ENCODE measurements around the gene HSD17B7.
A peak's percentile ranks its signal among the peaks of the same experiment; 100 is the strongest.

HSD17B7 gene

GRCh38 chr1:162844153-162844552 lies 53.7 kb downstream of the HSD17B7 start:
- TF ChIP-seq ZNF274 (IDR thresholded peaks at IDR 0.05; ENCODE audit: low read depth, low read length) = no peak
- TF ChIP-seq SUZ12 (IDR thresholded peaks at IDR 0.05; ENCODE audit: extremely low read depth, insufficient read depth, insufficient read length) = no peak
- TF ChIP-seq YY1 (IDR thresholded peaks at IDR 0.05; ENCODE audit: insufficient read depth, insufficient read length) = no peak
- no peaks in the 10 kb centered on the region for H3K36me3 ChIP-seq (ENCODE audit: insufficient read depth, insufficient read length, low read length)
- H3K9ac ChIP-seq (ENCODE audit: insufficient read length, low read depth) = no peak overlapping the region

GRCh38 chr1:162846256-162847212 lies 56.0 kb downstream of the HSD17B7 start:
- Histone ChIP-seq H3K4me1 (ENCODE audit: insufficient read depth, insufficient read length) (no peaks in the 10 kb centered on the region), H3K9me3 (ENCODE audit: insufficient read depth, low read length) (no peaks in the 10 kb centered on the region), H3K36me3 (ENCODE audit: insufficient read depth, insufficient read length, low read length) (no peaks in the 10 kb centered on the region), H3K4me3 (ENCODE audit: insufficient read length, low read depth) (no peak overlapping the region), H3K9ac (ENCODE audit: insufficient read length, low read depth) (no peak overlapping the region), H3K27me3 (ENCODE audit: insufficient read depth, insufficient read length) (no peaks in the 10 kb centered on the region)
- TF ChIP-seq YY1 (IDR thresholded peaks at IDR 0.05; ENCODE audit: insufficient read depth, insufficient read length) (no peak), SUZ12 (IDR thresholded peaks at IDR 0.05; ENCODE audit: extremely low read depth, insufficient read depth, insufficient read length) (no peak), ZNF274 (IDR thresholded peaks at IDR 0.05; ENCODE audit: low read depth, low read length) (no peak)
- no peak for DNase-seq (ENCODE audit: low read depth, low spot score)

More at GRCh38 chr1:162844153-162844552, 53.7 kb downstream of the HSD17B7 start:
- no peak for DNase-seq (ENCODE audit: low read depth, low spot score)
- Histone ChIP-seq H3K27me3 (ENCODE audit: insufficient read depth, insufficient read length) (no peaks in the 10 kb centered on the region), H3K4me1 (ENCODE audit: insufficient read depth, insufficient read length) (no peaks in the 10 kb centered on the region), H3K9me3 (ENCODE audit: insufficient read depth, low read length) (peaks cover 3% of the 10 kb centered on the region), H3K4me3 (ENCODE audit: insufficient read length, low read depth) (no peak overlapping the region)

DNA sequence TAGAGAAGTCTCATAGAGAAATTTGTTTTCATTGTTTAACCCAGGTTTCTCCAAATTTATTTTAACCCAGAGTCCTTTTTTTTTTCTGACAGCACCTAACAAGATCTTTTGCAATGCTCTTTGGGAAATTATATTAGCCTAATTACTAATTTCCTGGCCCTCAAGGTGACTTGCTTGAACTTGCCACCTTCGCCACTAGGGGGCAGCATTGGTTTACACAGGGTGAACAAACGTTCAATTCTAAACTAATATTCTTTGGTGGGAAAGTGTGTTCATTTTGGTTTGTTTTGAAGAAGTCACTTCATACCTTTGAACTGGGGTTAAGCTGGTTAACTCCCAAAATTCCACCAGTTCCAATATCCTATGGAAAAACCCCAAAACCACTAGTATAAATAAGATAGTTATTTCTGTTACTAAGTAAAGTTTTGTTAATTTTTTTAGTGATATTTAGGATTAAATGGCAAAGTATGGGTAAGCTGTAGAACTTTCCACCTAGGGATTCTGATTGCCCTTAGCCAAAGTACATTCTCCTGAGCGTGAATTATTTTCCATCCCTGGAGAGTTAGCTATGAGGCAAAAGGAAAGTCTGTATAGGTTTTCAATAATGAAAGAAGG lies 57.4 kb downstream of the HSD17B7 start:
- no peaks in the 10 kb centered on the region for H3K27me3 ChIP-seq (ENCODE audit: insufficient read depth, insufficient read length)
- no peak overlapping the region for H3K9ac ChIP-seq (ENCODE audit: insufficient read length, low read depth)
- H3K36me3 ChIP-seq (ENCODE audit: insufficient read depth, insufficient read length, low read length) = no peaks in the 10 kb centered on the region
- H3K4me3 ChIP-seq (ENCODE audit: insufficient read length, low read depth) = no peak overlapping the region
- DNase-seq (ENCODE audit: low read depth, low spot score) = peak; percentile 79
- TF ChIP-seq SUZ12 (IDR thresholded peaks at IDR 0.05; ENCODE audit: extremely low read depth, insufficient read depth, insufficient read length) (no peak), ZNF274 (IDR thresholded peaks at IDR 0.05; ENCODE audit: low read depth, low read length) (no peak), YY1 (IDR thresholded peaks at IDR 0.05; ENCODE audit: insufficient read depth, insufficient read length) (no peak)
- H3K9me3 ChIP-seq (ENCODE audit: insufficient read depth, low read length) = no peaks in the 10 kb centered on the region
- H3K4me1 ChIP-seq (ENCODE audit: insufficient read depth, insufficient read length) = no peaks in the 10 kb centered on the region

DNA sequence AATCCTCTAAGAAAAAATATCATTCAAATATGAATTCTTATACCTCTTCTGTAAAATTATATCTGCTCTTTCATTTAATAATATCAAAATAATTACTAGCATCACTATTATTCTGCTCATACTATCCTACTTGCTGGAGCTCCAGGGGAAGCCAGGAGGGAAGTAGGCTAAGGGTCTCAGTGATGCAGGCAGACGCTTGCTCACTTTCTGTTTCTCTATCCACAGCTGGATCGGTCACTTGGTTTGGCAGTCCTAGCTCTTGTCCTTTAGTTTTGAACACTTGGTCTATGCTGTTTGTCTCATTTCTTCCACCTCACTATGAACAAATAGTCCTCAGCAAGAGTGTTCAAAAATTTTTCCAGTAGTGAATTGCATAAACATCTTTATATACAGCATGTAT lies 59.2 kb downstream of the HSD17B7 start:
- H3K27me3 ChIP-seq (ENCODE audit: insufficient read depth, insufficient read length) = no peaks in the 10 kb centered on the region

GRCh38 chr1:162851341-162851740 lies 60.8 kb downstream of the HSD17B7 start:
- no peak overlapping the region for H3K9ac ChIP-seq (ENCODE audit: insufficient read length, low read depth)
- no peaks in the 10 kb centered on the region for H3K4me1 ChIP-seq (ENCODE audit: insufficient read depth, insufficient read length)
- H3K4me3 ChIP-seq (ENCODE audit: insufficient read length, low read depth) = no peak overlapping the region
- no peaks in the 10 kb centered on the region for H3K36me3 ChIP-seq (ENCODE audit: insufficient read depth, insufficient read length, low read length)
- H3K9me3 ChIP-seq (ENCODE audit: insufficient read depth, low read length) = no peaks in the 10 kb centered on the region
- no peak for TF ChIP-seq SUZ12 (IDR thresholded peaks at IDR 0.05; ENCODE audit: extremely low read depth, insufficient read depth, insufficient read length)
- no peak for TF ChIP-seq YY1 (IDR thresholded peaks at IDR 0.05; ENCODE audit: insufficient read depth, insufficient read length)
- no peak for TF ChIP-seq ZNF274 (IDR thresholded peaks at IDR 0.05; ENCODE audit: low read depth, low read length)
- no peak for DNase-seq (ENCODE audit: low read depth, low spot score)
- H3K27me3 ChIP-seq (ENCODE audit: insufficient read depth, insufficient read length) = no peaks in the 10 kb centered on the region

More for the DNA sequence above, 59.2 kb downstream of the HSD17B7 start:
- no peak for DNase-seq (ENCODE audit: low read depth, low spot score)
- no peaks in the 10 kb centered on the region for H3K36me3 ChIP-seq (ENCODE audit: insufficient read depth, insufficient read length, low read length)
- TF ChIP-seq SUZ12 (IDR thresholded peaks at IDR 0.05; ENCODE audit: extremely low read depth, insufficient read depth, insufficient read length) (no peak), ZNF274 (IDR thresholded peaks at IDR 0.05; ENCODE audit: low read depth, low read length) (no peak), YY1 (IDR thresholded peaks at IDR 0.05; ENCODE audit: insufficient read depth, insufficient read length) (no peak)
- no peaks in the 10 kb centered on the region for H3K4me1 ChIP-seq (ENCODE audit: insufficient read depth, insufficient read length)
- H3K9me3 ChIP-seq (ENCODE audit: insufficient read depth, low read length) = no peaks in the 10 kb centered on the region
- no peak overlapping the region for H3K9ac ChIP-seq (ENCODE audit: insufficient read length, low read depth)
- H3K4me3 ChIP-seq (ENCODE audit: insufficient read length, low read depth) = no peak overlapping the region

DNA sequence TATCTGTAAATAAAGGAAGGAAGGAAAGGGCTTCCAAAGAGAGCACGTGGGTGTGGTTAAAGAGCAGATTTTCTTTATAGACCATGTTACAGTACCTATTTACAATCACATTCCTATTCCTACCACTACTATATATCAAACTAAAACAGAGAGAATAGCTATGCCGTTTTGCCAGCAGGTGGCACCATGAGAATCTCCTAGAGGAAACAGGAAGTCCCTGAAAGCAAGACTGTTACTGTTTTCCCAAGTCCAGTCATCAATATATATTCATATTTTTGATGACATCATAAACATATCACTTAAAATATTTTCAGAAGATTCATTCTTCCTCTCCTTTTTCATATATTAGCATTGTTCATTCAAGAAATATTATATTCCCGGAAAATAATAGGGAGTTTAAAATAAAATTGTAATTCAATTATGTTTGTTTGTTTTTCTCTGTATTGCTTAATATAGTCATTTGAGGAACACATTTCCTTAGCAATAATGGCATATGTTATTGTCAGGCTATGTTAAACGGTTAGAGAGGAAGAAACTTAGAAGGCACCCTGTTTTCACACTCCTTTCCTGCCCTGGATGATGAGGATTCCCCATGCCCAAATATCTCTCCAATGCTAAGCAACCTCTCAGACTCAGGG lies 63.9 kb downstream of the HSD17B7 start:
- H3K4me1 ChIP-seq (ENCODE audit: insufficient read depth, insufficient read length) = no peaks in the 10 kb centered on the region

More for the DNA sequence above, 63.9 kb downstream of the HSD17B7 start:
- DNase-seq (ENCODE audit: low read depth, low spot score) = peak; percentile 52
- Histone ChIP-seq H3K4me3 (ENCODE audit: insufficient read length, low read depth) (no peak overlapping the region), H3K27me3 (ENCODE audit: insufficient read depth, insufficient read length) (no peaks in the 10 kb centered on the region), H3K9ac (ENCODE audit: insufficient read length, low read depth) (no peak overlapping the region), H3K36me3 (ENCODE audit: insufficient read depth, insufficient read length, low read length) (no peaks in the 10 kb centered on the region), H3K9me3 (ENCODE audit: insufficient read depth, low read length) (no peaks in the 10 kb centered on the region)
- TF ChIP-seq YY1 (IDR thresholded peaks at IDR 0.05; ENCODE audit: insufficient read depth, insufficient read length) (no peak), ZNF274 (IDR thresholded peaks at IDR 0.05; ENCODE audit: low read depth, low read length) (no peak), SUZ12 (IDR thresholded peaks at IDR 0.05; ENCODE audit: extremely low read depth, insufficient read depth, insufficient read length) (no peak)

Data from NT2/D1 (cell line).